Measurements from ENCODE around the gene NEK2.
"Not testable (repeated sequence)": the region's sequence is repeated elsewhere in the genome, so short reads cannot be mapped to it uniquely, and the experiment has no call there.

NEK2 gene

GRCh38 chr1:211698161-211699026 lies 23.0 kb upstream of the NEK2 start:
- in situ Hi-C loops (cut with MboI; ENCODE audit: low pct_unique_long_range_greater_than_20kb, low sequenced_read_pairs): loop anchor here (25.0 kb wide), 2 partner anchors 339 to 664 kb away; partner anchors contain the start of genes DTL and INTS7
- DNase-seq: peak; percentile 80

GRCh38 chr1:211697356-211697755 lies 21.9 kb upstream of the NEK2 start:
- in situ Hi-C loops (cut with MboI; ENCODE audit: low pct_unique_long_range_greater_than_20kb, low sequenced_read_pairs): loop anchor here (25.0 kb wide), 2 partner anchors 340 to 665 kb away; partner anchors contain the start of genes DTL and INTS7
- no peak for DNase-seq

- DNase-seq: peak; percentile 87
Observed at GRCh38 chr1:211695135-211695816, 19.9 kb upstream of the NEK2 start.

GRCh38 chr1:211693911-211694310 lies 18.5 kb upstream of the NEK2 start:
- DNase-seq: not testable (repeated sequence)
- in situ Hi-C loops (cut with MboI; ENCODE audit: low pct_unique_long_range_greater_than_20kb, low sequenced_read_pairs): loop anchor here (25.0 kb wide), 2 partner anchors 343 to 668 kb away; partner anchors contain the start of genes DTL and INTS7

More at GRCh38 chr1:211695135-211695816, 19.9 kb upstream of the NEK2 start:
- in situ Hi-C loops (cut with MboI; ENCODE audit: low pct_unique_long_range_greater_than_20kb, low sequenced_read_pairs): loop anchor here (25.0 kb wide), 2 partner anchors 342 to 667 kb away; partner anchors contain the start of genes DTL and INTS7

- DNase-seq: no peak
- in situ Hi-C loops (cut with MboI; ENCODE audit: low pct_unique_long_range_greater_than_20kb, low sequenced_read_pairs): loop anchor here (25.0 kb wide), 2 partner anchors 349 to 674 kb away; partner anchors contain the start of genes DTL and INTS7
Observed at GRCh38 chr1:211688421-211688820, 13.0 kb upstream of the NEK2 start.

GRCh38 chr1:211687462-211688215 lies 12.2 kb upstream of the NEK2 start:
- in situ Hi-C loops (cut with MboI; ENCODE audit: low pct_unique_long_range_greater_than_20kb, low sequenced_read_pairs): loop anchor here (25.0 kb wide), 2 partner anchors 350 to 675 kb away; partner anchors contain the start of genes DTL and INTS7
- no peak for DNase-seq

GRCh38 chr1:211685823-211686222 lies 10.4 kb upstream of the NEK2 start:
- DNase-seq: no peak

GRCh38 chr1:211684791-211685190 lies 9.4 kb upstream of the NEK2 start:
- in situ Hi-C loops (cut with MboI; ENCODE audit: low pct_unique_long_range_greater_than_20kb, low sequenced_read_pairs): loop anchor here (25.0 kb wide), 2 partner anchors 353 to 678 kb away; partner anchors contain the start of genes DTL and INTS7

More at GRCh38 chr1:211685823-211686222, 10.4 kb upstream of the NEK2 start:
- in situ Hi-C loops (cut with MboI; ENCODE audit: low pct_unique_long_range_greater_than_20kb, low sequenced_read_pairs): loop anchor here (25.0 kb wide), 2 partner anchors 351 to 676 kb away; partner anchors contain the start of genes DTL and INTS7

GRCh38 chr1:211684331-211684730 lies 8.9 kb upstream of the NEK2 start:
- no peak for DNase-seq
- in situ Hi-C loops (cut with MboI; ENCODE audit: low pct_unique_long_range_greater_than_20kb, low sequenced_read_pairs): loop anchor here (25.0 kb wide), 2 partner anchors 353 to 678 kb away; partner anchors contain the start of genes DTL and INTS7

More at GRCh38 chr1:211684791-211685190, 9.4 kb upstream of the NEK2 start:
- no peak for DNase-seq

GRCh38 chr1:211683396-211684297 lies 8.2 kb upstream of the NEK2 start:
- in situ Hi-C loops (cut with MboI; ENCODE audit: low pct_unique_long_range_greater_than_20kb, low sequenced_read_pairs): loop anchor here (25.0 kb wide), 2 partner anchors 354 to 679 kb away; partner anchors contain the start of genes DTL and INTS7
- no peak for DNase-seq

GRCh38 chr1:211682186-211682585 lies 6.8 kb upstream of the NEK2 start:
- not testable (repeated sequence) for DNase-seq
- in situ Hi-C loops (cut with MboI; ENCODE audit: low pct_unique_long_range_greater_than_20kb, low sequenced_read_pairs): loop anchor here (25.0 kb wide), 2 partner anchors 355 to 680 kb away; partner anchors contain the start of genes DTL and INTS7

GRCh38 chr1:211680752-211681327 lies 5.4 kb upstream of the NEK2 start:
- peak; percentile 80 for DNase-seq
- in situ Hi-C loops (cut with MboI; ENCODE audit: low pct_unique_long_range_greater_than_20kb, low sequenced_read_pairs): loop anchor here (25.0 kb wide), 2 partner anchors 356 to 681 kb away; partner anchors contain the start of genes DTL and INTS7

GRCh38 chr1:211677659-211678058 lies 2.2 kb upstream of the NEK2 start:
- DNase-seq: peak; percentile 55
- in situ Hi-C loops (cut with MboI; ENCODE audit: low pct_unique_long_range_greater_than_20kb, low sequenced_read_pairs): loop anchor here (25.0 kb wide), 2 partner anchors 360 to 685 kb away; partner anchors contain the start of genes DTL and INTS7

GRCh38 chr1:211676761-211677160 lies 1.3 kb upstream of the NEK2 start:
- in situ Hi-C loops (cut with MboI; ENCODE audit: low pct_unique_long_range_greater_than_20kb, low sequenced_read_pairs): loop anchor here (25.0 kb wide), 2 partner anchors 361 to 686 kb away; partner anchors contain the start of genes DTL and INTS7
- DNase-seq: no peak

- in situ Hi-C loops (cut with MboI; ENCODE audit: low pct_unique_long_range_greater_than_20kb, low sequenced_read_pairs): loop anchor here (25.0 kb wide), 2 partner anchors 361 to 686 kb away; partner anchors contain the start of genes DTL and INTS7
- no peak for DNase-seq
Observed at GRCh38 chr1:211676106-211676583, 724 bp upstream of the NEK2 start.

GRCh38 chr1:211667065-211667617 lies 8.3 kb downstream of the NEK2 start:
- in situ Hi-C loops (cut with MboI; ENCODE audit: low pct_unique_long_range_greater_than_20kb, low sequenced_read_pairs): no loop called here
- DNase-seq: no peak

Measured in KBM-7 (cell line).